KOPT-K1 (cell line): ENCODE measurements around the gene MPO.

Experiments used
- H3K27ac ChIP-seq: fragments of 200-600 bp; sonication (generic); 2 replicates; pipeline ENCODE4 v1.5.1; 2016; ENCODE audit warnings: antibody characterized with exemption, mild to moderate bottlenecking, low read depth, low read length; ENCODE audit not compliant: poor library complexity, severe bottlenecking
- H3K36me3 ChIP-seq: fragments of 200-600 bp; sonication (generic); 2 replicates; pipeline ENCODE4 v1.5.1; 2017; ENCODE audit warnings: antibody characterized with exemption, mild to moderate bottlenecking, low read length, moderate library complexity; ENCODE audit not compliant: insufficient read depth
- H3K9me3 ChIP-seq: fragments of 200-600 bp; sonication (generic); 2 replicates; pipeline ENCODE4 v1.5.1; 2017; ENCODE audit warnings: antibody characterized with exemption, low read length, mild to moderate bottlenecking; ENCODE audit not compliant: insufficient read depth, poor library complexity, severe bottlenecking

Gene MPO

DNA sequence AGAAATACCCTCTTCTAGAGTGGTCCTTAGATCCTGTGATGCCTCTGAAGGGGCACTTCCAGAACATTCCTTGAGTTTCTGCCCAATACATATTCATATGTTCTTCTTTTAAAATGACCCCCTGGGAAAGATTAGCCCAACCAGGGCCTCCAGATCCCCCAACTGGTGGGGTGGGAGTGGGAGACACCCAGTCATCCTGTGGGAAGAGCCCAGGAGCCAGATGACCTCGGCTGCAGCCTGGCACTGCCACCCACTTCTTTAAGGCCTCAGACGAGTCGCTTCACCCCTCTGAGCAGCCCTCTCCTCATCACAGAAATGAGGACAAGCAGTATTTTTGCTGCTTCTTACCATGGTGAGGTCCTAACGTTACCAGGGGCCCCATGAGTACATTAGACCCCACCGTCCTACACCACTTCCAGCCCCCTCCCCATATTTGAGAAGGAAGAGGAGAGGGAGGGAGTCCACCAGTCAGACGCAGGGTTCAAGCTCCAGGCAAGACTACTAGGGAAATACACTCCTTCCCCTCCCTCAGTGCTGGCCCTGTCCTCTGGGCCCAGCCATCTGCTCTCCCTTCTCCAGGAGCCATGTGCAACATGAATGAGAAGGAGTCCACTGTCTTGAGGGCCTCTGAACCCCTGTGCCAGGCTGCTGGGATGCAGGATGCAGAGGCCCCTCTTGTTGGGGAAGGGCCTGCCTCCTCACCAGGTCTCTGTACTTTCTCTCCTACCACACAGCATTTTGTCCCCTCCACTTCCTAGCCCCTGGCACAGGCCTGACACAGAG lies 11.8 kb downstream of the MPO start:
- Histone ChIP-seq H3K27ac (no peak overlapping the region), H3K9me3 (peaks cover 6% of the 10 kb centered on the region), H3K36me3 (no peaks in the 10 kb centered on the region)

DNA sequence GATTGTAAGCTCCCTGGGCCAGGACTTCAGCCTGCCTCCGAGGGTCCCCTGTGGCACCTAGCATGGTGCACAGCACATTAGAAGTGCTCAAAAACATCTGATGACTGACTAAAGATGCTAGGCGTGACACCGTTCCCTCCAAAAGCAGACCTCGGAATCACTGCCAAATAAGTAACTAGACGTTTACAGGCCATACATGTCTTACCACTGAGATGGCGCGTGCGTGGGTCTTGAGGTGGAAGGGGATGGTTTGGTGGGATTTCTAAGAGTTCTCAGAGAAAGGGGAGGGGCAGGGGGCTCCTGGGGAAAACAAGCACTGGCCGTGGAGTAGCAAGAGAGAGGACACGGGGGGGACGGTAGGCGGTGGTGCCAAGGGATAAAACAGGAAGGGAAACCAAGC lies 12.4 kb downstream of the MPO start:
- Histone ChIP-seq H3K27ac (no peak overlapping the region), H3K36me3 (no peaks in the 10 kb centered on the region), H3K9me3 (peaks cover 6% of the 10 kb centered on the region)

DNA sequence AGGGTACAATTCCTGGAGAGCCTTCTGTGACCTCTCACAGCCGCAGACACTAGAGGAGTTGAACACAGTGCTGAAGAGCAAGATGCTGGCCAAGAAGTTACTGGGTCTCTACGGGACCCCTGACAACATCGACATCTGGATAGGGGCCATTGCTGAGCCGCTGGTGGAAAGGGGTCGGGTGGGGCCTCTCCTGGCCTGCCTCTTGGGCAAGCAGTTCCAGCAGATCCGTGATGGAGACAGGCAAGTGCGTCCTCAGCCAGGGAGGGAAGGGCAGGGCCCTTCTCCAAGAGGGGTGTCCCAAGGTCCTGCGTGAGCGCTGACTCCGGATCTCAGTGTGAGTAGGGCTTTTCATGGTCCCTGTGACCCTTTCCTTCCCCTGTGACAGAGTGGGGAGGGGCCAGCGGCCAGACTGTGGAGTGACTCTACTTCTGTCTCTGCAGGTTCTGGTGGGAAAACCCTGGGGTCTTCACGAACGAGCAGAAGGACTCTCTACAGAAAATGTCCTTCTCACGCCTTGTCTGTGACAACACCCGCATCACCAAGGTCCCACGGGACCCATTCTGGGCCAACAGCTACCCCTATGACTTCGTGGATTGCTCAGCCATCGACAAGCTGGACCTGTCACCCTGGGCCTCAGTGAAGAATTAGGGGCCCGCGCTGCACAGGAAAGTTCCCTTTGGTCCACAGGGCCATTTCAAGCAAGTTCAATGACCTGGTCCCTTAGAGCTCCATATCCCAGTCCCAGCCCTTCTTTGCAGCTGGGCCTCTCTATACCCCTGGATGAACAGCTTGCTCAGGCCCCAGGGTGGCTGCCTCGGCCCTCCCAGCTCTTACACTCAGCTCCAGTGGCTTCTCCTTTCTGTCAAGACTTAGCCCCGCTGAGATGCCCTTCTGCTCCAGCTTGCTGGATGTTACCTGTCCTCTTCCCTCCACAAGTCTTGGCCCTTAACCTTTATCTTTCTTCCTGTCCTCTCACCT lies 13.1 kb downstream of the MPO start:
- Histone ChIP-seq H3K36me3 (no peaks in the 10 kb centered on the region), H3K27ac (no peak overlapping the region), H3K9me3 (peaks cover 6% of the 10 kb centered on the region)

DNA sequence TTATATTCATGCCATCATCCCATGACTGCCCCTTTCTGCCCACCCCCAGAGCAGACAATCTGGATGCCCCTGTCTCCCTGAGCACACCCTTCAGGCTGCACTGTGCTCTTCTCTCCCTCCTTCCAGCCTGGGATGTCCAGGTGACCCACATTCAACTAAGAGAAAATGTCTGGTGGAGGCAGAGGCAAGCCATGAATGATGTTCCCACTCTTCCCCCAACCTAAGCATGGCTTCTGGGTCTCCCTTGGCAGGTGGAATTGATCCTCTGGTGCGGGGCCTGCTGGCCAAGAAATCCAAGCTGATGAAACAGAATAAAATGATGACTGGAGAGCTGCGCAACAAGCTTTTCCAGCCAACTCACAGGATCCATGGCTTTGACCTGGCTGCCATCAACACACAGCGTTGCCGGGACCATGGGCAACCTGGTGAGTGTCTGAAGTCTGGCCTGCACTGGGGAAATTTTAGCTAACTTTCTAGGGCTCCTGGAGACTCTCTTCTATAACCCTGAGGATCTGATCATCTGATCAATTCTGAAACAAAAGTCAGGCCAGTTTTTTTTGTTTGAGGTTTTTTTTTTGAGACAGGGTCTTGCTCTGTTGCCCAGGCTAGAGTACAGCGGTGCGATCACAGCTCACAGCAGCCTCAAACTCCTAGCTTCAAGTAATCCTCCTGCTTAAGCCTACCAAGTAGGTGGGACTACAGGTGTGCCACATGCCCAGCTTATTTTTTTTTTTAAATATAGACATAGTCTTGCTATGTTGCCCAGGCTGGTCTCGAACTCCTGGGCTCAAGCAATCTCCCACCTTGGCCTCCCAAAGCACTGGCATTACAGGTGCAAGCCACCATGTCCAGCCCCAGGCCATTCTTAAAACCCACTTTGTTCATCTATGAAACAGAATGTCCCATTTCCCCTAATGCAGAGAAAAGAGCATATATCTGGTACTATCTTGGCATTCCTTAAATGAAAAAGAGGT lies 14.5 kb downstream of the MPO start:
- H3K9me3 ChIP-seq, result peaks cover 6% of the 10 kb centered on the region
- H3K36me3 ChIP-seq, result no peaks in the 10 kb centered on the region
- H3K27ac ChIP-seq, result no peak overlapping the region

DNA sequence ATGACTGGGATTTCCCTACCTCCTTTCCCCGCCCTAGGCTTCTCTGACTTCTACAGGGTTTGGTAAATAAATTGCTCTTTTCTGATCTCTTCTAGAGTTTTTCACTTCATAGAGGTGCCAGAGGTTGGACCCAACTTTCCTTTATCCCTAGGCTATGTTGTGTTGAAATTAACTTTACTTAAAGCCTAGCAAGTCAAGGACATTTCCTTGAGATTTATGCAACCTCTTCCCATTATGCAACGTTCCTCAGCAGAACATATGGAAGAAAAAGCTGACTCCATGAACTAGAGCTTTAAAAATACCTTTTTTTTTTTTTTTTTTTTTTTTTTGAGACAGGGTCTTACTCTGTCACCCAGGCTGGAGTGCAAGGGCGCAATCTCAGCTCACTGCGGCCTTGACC lies 15.5 kb downstream of the MPO start:
- no peak overlapping the region for H3K27ac ChIP-seq
- H3K9me3 ChIP-seq, result peaks cover 7% of the 10 kb centered on the region
- H3K36me3 ChIP-seq, result no peaks in the 10 kb centered on the region

DNA sequence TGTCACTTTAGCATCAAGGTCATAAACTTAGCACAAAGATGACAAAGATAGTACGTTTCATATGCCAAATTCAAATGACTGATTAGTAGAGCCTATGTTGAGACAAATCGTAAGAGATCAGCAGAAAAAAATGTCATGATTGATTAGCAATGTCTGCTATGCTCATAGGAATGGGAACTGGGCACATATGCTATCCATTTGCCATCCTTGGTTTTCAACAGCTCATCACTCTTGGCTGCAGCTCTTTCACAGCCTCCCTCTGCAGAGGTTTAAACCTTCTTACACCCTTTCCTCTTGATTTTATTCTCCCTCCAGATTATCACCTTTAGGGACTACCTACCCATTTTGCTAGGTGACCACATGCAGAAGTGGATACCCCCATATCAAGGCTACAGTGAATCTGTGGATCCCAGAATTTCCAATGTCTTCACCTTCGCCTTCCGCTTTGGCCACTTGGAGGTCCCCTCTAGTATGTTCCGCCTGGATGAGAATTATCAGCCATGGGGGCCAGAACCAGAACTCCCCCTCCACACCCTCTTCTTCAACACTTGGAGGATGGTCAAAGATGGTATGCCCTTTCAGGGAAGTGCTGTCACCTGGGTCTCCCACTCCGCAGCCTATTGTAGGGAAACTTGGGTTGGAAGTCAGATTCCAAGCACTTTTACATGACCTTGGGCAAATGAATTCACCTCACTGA lies 16.2 kb downstream of the MPO start:
- Histone ChIP-seq H3K36me3 (no peaks in the 10 kb centered on the region), H3K27ac (no peak overlapping the region), H3K9me3 (peaks cover 10% of the 10 kb centered on the region)

DNA sequence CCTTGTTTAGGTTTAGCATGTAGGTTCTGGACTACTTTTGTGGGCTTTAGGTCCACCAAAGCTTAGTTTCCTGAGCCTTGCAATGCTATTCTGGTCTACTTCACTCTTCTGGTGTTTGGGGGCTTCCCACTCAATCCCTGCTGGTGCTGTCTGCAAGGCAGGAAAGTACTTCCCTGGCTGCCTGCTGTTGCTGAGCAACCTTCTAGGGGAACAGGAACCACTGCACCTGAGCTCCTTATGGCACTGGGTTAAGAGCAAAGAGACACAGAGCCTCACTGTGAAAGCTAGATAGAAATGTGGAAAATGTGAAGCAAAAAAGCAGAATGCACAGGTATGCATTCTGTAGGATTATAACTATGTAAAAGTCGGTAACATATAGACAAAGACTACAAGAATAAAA lies 17.0 kb downstream of the MPO start:
- Histone ChIP-seq H3K27ac (no peak overlapping the region), H3K36me3 (no peaks in the 10 kb centered on the region), H3K9me3 (peaks cover 10% of the 10 kb centered on the region)

DNA sequence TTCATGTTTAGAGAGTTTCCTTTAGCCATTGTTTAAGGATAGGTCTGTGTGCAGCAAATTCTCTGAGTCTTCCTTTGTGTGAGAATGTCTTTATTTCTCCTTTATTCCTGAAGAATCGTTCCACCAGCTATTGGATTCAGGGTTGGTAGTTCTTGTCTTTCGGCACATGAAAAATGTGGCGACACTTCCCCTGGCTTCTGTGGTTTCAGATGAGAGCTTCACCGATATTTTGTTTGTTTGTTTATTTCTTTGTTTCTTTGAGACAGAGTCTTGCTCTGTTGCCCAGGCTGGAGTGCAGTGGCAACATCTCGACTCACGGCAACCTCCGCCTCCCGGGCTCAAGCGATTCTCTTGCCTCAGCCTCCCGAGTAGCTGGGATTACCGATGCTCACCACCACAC lies 18.6 kb downstream of the MPO start:
- H3K27ac ChIP-seq, result no peak overlapping the region
- peaks cover 10% of the 10 kb centered on the region for H3K9me3 ChIP-seq
- no peaks in the 10 kb centered on the region for H3K36me3 ChIP-seq

DNA sequence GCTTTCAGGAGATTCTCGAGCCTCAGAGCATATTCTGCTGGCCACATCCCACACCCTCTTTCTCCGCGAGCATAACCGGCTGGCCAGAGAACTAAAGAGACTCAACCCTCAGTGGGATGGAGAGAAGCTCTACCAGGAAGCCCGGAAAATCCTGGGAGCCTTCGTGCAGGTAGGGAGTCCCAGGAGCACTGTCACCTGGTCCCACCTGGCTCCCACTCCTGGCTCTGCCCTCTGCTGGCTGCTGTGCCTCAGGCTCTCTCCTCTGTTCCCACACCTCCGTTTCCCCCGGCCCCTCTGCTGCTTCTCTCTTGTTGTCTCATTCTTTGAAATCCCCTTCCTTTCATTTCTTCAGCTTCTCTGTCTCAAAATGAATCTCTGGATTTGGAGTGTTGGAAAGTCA lies 25.9 kb downstream of the MPO start:
- Histone ChIP-seq H3K9me3 (no peaks in the 10 kb centered on the region), H3K36me3 (no peaks in the 10 kb centered on the region), H3K27ac (no peak overlapping the region)

DNA sequence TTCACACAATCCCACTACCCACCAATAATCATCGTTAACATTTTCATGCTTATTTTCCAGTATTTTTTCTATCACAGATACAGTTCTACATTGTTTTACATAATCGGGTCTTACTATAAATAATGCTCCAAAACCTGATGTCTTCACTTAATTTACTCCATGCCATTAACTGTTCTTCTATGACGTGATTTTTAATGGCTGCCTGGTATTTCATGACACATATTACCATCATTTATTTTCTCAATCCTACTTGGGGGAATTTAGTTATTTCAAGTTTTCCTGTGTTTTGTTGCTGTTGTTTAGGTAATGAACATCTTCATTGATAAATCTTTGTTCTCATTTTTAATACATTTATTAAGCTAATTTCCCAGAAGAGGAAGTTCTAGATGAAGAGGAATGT lies 27.7 kb downstream of the MPO start:
- Histone ChIP-seq H3K36me3 (no peaks in the 10 kb centered on the region), H3K27ac (no peak overlapping the region), H3K9me3 (no peaks in the 10 kb centered on the region)

DNA sequence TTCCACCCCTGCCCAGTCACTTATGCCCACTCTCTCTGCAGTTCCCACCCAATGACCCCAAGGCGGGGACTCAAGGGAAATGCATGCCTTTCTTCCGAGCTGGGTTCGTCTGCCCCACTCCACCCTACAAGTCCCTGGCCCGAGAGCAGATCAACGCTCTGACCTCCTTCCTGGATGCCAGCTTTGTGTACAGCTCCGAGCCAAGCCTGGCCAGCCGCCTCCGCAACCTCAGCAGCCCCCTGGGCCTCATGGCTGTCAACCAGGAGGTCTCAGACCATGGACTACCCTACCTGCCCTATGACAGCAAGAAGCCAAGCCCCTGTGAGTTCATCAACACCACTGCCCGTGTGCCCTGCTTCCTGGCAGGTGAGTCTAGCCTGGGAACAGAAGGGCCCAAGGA lies 28.6 kb downstream of the MPO start:
- no peaks in the 10 kb centered on the region for H3K36me3 ChIP-seq
- no peaks in the 10 kb centered on the region for H3K9me3 ChIP-seq
- H3K27ac ChIP-seq, result no peak overlapping the region

DNA sequence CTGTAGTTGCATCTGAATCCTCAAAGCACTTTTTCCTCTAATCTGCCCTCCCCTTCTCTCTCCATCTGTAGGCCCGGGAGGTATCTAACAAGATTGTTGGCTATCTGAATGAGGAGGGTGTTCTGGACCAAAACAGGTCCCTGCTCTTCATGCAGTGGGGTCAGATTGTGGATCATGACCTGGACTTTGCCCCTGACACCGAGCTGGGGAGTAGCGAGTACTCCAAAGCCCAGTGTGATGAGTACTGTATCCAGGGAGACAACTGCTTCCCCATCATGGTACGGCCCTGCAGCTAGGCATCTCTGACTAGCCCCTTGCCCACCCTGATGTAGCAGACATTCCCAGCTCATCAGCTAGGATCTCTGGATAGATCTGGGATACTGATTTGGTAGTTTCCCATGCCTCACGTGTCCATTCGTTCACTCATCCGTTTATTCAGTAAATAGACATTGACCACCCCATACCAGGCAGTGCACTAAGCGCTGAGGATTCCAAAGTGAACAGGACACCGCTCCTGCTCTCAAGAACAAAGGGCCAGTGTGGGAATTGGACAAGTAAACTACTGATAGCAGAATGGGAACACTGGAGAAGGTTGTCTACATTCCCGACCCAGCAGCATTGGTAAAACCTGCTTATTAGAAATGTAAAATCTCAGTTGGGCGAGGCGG lies 30.3 kb downstream of the MPO start:
- H3K9me3 ChIP-seq, result no peaks in the 10 kb centered on the region
- no peak overlapping the region for H3K27ac ChIP-seq
- no peaks in the 10 kb centered on the region for H3K36me3 ChIP-seq

DNA sequence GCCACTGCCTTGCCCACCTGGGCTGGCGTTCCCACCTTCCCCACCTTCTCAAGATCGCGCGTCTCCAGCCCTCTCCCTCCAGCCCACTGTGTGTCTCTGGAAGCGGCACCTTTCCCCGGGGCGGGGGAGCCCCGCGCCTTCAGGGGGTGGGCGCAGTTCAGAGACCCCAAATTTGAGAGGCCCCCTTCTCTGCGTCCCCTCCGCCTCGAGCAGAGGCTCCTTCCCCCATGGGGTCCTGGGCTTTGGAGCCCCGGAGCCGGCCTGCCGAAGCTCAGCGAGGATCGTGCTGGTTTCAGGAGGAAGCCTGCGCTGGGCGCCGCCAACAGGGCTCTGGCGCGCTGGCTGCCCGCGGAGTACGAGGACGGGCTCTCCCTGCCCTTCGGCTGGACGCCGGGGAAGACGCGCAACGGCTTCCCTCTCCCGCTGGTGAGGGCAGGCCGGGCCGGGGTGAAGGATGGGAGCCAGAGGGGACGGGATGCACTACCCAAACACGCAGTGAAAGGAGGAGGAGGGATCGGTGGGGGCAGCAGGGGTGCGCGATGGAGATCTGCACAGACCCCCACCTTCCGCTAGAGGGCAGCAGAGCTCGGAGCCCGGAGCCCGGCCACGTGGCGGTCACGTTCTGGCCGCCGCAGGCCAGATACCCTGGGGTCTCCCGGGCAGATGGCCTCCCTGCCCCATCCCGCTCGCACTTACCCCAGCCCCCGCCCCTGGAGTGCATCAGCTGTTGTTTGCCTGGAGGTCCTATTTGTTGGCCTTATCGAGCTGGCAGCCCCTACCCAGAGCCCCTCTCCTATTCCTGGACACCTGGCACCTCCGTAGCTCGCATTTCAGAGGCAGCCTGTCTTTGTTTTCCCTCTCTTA lies 31.2 kb downstream of the MPO start:
- H3K27ac ChIP-seq, result no peak overlapping the region

More for the DNA sequence above, 31.2 kb downstream of the MPO start:
- Histone ChIP-seq H3K9me3 (no peaks in the 10 kb centered on the region), H3K36me3 (no peaks in the 10 kb centered on the region)
